ENCODE measurements around the gene SLC9A1. TPM values are rescaled to one million over a fixed set of nuclear protein-coding genes. Genes with fewer than 3 reads are reported as not detected.

The SLC9A1 gene
- total RNA-seq, 1 donor, result 6.7 TPM

DNA sequence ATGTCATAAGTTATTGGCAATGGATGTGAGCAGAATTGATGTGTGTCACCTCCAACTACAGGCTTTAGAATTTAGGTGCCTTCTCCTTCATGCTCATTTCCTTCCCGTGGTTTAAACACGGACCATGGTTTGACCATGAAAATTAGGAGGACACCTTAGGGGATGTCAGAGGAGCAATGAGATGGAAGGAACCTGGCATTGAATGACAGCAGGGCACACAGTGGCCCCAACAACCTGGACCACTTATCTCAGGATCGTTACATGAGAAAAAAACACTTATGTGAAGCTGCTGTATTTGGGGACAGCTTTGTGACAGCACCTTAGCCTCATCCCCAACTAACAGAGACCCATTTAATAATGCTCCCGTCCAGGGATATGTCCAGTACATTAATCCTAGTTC is 70.8 kb downstream of the SLC9A1 start:
- no peak for DNase-seq (ENCODE audit: low read depth in 2 of 3, low spot score in 2 of 3)

DNA sequence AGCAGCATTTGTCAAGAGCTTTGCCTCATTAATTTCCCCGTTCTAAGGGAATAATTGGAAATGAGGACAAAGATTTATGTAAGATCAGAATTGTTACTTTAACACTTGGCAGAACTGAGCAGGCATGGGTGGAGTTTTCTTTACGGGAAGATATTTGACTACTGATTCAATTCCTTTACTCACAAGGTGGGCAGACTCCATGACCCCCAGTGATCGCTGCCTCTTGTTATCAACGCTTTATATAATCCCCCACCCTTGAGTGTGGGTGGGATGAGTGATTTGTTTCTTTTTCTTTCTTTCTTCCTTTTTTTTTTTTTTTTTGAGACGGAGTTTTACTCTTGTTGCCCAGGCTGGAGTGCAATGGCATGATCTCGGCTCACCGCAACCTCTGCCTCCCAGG is 77.0 kb downstream of the SLC9A1 start:
- DNase-seq (ENCODE audit: low read depth in 2 of 3, low spot score in 2 of 3), result no peak

DNA sequence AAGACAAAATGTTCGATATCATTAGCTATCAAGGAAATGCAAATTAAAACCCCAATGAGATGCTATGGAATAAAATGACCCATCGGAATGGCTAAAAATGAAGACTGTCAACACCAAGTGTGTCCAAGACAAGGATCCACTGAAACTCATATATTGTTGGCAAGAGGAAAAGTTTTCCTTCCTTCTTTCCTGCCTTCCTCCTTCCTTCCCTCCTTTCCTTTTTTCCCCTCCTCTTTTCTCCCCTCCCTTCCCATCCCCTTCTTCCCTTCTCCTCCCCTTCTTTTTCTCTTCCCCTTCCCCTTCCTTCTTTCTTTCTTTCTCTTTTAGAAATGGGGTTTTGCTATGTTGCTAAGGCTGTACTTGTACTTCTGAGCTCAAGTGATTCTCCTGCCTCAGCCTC is 78.1 kb downstream of the SLC9A1 start:
- DNase-seq (ENCODE audit: low read depth in 2 of 3, low spot score in 2 of 3), result no peak

DNA sequence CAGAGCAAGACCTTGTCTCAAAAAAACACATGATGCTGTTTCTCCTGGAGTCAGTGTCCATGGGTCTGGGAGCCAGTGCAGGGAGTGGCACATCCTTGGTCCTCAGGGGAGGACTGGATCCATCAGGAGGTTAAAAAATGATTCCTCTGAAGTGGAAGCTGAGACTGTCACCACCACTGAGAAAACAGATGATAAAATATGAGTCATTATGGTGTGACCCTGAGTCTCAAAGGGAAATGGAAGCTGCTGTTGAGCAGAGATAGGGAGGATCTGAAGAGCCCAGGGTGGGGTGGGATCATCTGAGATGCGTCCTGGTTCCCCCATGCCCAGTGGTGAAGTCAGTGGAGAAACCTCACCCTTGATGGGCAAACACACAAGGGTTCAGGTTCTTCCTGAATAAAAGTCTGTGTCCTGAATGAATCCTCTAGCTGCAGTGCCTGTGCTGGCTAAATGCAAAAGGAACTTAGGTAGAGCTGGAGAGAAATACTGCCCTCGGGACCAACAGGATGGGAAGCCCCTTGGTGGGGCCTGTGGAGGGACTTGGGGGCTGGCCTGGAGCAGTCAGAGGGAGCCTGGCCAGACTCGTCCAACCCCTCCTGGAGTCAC is 80.6 kb downstream of the SLC9A1 start:
- peak in 2 of 3 donors; percentile 79 to 84 for DNase-seq (ENCODE audit: low read depth in 2 of 3, low spot score in 2 of 3)

DNA sequence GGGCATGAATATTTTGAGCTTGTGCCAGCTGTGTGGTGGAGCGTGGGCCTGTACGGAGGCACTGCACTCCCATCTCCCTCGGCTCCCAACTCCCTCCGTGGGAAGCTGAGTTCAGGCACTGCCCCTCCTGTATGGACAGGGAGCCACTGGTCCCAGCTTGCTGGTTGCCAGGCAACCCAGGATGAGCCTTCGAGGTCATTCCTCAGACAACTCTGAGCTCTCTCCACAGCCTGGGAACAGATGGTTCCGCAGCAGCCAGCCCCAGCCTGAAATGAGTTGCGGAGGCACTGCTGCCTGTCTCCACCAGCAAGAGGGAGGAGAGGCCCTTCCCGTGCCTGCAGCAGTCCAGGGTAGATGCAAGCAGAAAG is 83.9 kb downstream of the SLC9A1 start:
- DNase-seq (ENCODE audit: low read depth in 2 of 3, low spot score in 2 of 3), result no peak

DNA sequence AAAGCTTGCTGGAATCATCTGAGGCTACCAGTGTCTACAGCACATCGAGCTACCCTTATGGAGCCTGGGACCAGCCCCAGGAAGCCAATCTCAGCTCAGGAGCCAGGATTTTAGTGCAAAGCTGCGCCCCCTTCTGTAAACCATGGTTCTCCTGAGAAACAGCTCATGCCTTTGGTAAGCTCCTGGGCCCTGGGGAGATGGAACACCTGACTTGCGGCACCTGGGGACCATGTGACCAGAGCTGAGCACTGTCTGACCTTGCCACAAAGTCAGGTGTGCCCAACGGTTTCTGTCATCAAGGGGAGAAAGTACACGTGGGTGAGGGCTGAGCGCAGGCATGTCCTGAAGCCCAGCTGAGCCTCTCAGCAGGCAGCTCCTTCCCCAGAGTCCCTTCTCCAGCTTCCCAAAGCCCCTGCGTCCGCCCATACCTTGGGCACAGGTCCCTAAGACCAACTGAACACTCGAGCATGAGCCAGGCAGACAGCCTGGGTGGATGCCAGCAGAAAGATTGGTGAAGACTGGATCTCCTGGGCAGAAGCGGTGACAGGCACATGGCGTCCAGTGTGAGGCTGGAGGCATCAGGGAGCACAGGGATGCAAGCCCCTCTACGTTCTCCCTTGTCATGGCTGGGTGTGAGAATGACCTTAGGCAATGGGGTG is 84.4 kb downstream of the SLC9A1 start:
- DNase-seq (ENCODE audit: low read depth in 2 of 3, low spot score in 2 of 3), result no peak

DNA sequence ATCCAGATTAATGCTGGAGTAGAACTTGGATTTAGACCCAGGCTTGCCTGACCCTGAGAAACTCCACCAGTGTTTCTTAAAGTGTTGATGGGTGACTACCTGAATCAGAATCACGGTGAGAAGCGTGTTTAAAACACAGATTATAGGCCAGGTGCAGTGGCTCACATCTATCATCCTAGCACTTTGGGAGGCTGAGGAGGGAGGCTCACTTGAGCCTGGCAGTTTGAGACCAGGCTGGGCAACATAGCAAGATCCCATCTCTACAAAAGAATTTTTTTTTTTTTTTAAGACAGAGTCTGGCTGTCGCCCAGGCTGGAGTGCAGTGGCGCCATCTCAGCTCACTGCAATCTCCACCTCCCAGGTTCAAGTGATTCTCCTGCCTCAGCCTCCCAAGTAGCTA is 86.0 kb downstream of the SLC9A1 start:
- DNase-seq (ENCODE audit: low read depth in 2 of 3, low spot score in 2 of 3), result no peak

DNA sequence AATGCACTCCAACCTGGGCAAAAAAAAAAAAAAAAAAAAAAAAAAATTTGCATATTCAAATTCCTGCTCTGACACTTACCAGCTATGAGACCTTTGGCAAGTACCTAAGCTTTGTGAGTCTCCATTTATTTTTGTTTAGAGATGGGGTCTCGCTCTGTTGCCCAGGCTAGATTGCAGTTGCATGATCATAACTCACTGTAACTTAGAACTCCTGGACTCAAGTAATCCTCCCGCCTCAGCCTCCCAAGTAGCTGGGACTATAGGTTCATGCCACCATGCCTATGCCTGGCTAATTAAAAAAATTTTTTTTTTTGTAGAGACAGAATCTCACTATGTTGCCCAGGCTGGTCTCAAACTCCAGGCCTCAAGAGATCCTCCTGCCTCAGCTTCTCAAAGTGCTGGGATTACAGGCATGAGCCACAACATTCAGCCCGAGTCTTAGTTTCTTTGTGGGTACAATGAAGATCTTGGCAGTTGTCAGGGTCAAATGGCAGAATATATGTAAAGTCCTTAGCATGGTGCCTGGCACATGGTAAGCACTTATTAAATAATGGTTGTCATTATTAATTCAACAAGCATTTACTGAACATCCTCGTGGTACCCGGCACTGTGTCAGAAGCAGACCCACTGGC is 88.8 kb downstream of the SLC9A1 start:
- no peak for DNase-seq (ENCODE audit: low read depth in 2 of 3, low spot score in 2 of 3)

DNA sequence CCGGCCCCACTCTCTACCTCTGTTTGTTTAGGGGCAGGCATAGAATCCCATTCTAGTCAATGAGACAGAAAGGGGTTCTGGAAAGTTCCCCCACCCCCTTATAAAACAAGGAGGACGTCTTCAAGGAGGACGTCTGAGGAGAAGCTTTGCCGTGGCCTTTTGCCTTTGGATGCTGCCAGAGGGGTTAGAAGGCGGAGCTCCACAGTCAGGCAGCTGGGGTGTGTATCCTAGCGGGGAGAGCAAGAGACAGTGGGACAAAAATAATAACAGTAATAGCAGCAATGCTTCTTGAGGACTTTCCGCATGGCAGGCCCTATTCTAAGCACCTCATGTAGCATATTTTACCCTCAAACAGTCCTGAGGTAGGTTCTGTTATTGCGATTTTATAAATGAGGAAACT is 94.0 kb downstream of the SLC9A1 start:
- DNase-seq (ENCODE audit: low read depth in 2 of 3, low spot score in 2 of 3), result no peak

DNA sequence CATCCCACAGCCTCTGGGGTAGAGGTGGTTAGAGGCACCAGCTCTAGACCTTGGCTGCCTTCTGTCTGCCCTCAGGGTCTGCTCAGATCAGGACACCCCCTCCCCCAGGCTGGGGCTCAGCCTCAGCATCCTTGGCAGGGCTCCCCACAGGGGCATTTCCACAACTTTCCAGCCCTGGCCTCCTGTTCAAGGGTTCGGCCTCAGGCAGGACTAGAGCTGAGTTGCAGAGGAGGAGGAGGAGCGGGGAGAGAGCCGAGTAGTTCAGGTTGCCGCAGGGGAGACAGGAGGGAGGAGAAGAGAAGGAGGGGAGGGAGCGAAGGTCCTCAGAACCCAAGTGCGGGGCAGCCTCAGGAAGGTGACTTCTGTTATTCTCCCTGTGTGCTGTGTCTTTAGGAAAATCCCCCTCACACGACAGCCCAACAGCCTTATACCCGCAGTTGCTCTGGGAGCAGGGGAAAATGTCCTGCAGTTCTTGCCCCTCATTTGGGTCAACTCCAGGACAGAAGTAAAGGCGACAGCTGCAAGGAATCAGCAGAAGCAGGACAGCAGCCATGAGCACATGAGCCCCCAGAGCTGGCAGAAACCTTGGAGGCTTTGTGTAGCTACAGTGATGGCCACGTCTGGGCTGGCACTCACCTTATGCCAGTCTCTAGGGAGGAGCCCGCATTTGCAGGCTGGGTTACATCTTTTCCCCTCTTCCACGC is 95.8 kb downstream of the SLC9A1 start:
- DNase-seq (ENCODE audit: low read depth in 2 of 3, low spot score in 2 of 3), result no peak

DNA sequence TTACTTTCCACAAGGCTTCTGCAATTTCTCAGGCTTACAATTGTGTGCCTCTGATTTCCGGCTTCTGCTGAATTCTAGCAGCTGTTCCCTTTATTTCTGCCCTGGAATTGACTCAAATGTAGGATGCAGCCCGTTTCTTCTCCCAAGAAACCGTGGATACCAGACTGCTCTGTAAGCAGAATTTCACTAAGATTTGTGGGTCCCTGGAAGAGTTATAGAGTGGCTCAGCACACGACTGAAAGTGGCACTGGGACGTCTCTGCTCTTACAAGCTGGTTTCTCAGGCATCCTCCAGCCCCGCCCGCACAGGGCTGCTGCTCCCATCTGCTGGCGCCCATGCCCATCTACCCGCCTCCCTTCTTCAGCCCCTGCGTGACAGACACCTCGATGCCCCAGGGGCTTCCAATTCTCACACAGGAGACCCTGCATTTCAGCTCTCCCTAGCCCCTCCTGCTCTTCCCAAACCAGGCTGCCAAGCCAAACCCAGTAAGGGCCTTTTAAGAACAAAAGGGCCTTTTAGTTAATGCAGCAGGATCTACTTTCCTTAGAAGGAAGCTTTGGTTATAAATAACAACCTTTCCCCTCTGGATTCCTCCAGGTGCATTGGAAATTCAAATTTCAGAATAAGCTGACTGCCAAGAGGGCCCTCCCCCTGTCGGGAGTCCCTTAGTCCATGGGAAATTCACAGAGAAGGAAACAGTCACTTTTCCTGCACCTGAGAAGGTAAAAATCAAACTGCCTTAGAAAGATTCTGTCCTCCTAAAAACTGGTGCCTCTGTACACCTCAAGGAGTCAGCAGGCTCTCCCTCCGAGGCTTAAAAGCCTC is 96.9 kb downstream of the SLC9A1 start:
- no peak for DNase-seq (ENCODE audit: low read depth in 2 of 3, low spot score in 2 of 3)

DNA sequence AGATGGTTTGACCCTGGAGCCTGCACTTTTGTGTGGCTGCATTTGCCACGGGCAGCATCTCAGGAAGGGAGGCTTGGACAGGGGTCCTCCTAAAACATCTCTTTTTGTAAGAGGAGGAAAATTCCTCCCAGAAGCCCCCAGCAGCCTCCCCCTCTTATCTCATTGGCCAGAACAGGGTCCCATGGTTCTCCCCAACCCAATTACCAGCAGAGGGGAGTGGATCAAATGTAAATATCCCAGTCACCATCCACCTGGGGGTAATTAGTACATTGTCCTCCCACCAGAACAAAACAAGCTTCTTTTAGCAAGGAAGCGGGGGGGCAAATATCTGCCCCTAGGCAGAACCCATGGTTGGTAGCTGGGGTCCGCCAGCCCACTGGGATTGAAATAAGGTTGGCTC is 97.5 kb downstream of the SLC9A1 start:
- no peak for DNase-seq (ENCODE audit: low read depth in 2 of 3, low spot score in 2 of 3)

DNA sequence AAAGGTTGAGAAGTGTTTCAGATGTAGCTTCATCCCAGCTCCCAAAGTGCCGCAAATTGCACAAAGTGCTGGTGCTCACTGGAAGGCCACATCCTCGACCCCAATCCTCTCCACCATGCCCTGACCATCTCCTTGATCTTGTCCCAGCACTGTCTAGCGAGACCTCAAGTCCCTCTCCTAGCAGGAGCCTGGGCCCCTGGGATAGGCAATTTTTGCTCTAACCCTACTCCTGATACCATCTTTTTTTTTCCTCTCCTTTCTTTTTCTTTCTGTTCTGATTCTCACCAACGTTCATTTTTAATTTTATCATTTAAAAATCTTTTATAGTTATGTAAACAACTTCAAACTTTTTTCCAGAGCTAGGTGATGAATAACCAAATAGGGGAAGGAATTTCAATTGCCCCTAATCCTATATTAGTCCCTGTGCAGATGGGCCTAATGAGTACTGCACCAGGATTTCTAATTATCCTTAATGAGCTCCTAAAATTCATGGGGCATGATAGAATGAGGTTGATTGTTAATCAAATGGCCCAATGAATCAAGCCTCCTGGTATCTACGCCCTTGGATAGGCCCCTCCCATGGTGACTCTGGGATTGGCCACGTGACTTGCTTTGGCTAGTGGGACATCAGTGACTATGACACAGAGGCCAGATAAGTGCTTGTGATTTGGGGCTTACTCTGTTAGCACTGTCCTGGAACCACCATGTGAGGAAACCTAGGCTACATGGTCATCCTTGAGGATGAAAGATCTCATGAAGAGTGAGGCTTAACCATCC is 100.8 kb downstream of the SLC9A1 start:
- DNase-seq (ENCODE audit: low read depth in 2 of 3, low spot score in 2 of 3), result no peak

DNA sequence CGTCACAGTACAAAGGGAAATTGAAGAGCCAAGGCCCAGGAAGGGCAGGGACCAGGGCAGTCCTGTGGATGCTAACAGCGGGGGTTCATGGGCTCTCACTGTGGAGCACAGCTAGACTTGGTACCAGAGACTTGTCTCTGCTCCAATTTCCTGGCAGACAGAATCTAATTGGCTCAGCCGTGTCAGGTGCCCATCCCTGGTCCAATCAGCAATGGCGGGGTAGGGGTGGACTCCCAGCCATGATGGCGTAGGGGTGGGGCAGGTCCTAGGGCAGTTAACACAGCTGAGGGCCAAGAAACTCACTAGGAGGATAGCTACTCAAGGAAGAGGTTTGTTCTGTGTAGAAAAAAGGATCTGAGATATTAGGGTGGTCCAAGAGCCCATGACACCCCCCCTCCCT is 102.4 kb downstream of the SLC9A1 start:
- no peak for DNase-seq (ENCODE audit: low read depth in 2 of 3, low spot score in 2 of 3)

DNA sequence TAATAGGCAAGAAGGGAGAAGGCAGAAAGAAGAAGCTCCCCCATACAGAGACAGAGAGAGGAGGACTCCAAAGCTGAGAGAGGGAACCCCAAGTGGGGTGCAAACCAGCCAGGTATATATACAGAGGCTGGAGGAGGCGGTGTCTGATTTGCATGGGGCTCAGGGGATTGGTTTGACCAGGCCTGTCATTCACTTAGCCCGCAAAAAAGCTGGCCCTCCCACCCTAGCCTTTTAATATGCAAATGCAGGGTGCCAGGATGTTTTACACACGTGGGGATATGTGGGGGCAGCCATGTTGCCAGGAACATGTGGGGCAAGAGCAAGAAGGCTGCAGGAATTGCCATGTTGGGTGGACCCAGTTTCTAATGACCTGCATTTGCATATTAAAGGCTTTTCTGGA is 105.3 kb downstream of the SLC9A1 start:
- no peak for DNase-seq (ENCODE audit: low read depth in 2 of 3, low spot score in 2 of 3)

DNA sequence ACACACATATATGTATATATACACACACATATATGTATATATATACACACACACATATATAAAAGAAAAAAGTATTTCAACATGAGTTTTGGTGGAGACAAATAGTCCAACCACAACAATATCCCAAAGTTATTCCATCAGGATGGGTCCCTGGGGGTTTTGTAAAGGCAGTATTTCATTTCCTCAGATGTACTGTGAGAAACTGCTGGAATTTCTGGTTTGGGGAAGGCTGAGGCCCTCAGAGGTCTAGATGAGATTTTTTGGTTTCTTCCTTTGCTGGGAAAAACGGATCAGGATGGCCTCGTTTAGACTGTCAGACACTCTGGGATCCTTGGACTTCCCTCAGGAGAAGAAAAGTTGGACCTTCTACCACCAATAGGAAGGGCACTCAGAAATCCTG is 105.8 kb downstream of the SLC9A1 start:
- DNase-seq (ENCODE audit: low read depth in 2 of 3, low spot score in 2 of 3), result no peak

Measured in hematopoietic multipotent progenitor cell (in vitro differentiated cells).